Activated gamma-delta T cell treated with Interleukin-2 at 50 U/mL for 16 hours (primary cell): Measurements from ENCODE around the gene BMP2K.
"Not testable (repeated sequence)": the region's sequence is repeated elsewhere in the genome, so short reads cannot be mapped to it uniquely, and the experiment has no call there.

Source experiments
- DNase-seq: peaks from one replicate; pipeline ENCODE4 v3.0.0-alpha.2; 2020

Gene BMP2K

GRCh38 chr4:78864405-78865024, 88.4 kb downstream of the BMP2K start:
- peak; percentile 4 for DNase-seq

GRCh38 chr4:78865451-78865850, 89.3 kb downstream of the BMP2K start:
- no peak for DNase-seq

- DNase-seq = not testable (repeated sequence)
Observed at GRCh38 chr4:78868712-78869111, 92.6 kb downstream of the BMP2K start.

- DNase-seq = no peak
Observed at GRCh38 chr4:78870056-78870455, 93.9 kb downstream of the BMP2K start.

- DNase-seq = no peak
Observed at GRCh38 chr4:78876568-78877320, 100.6 kb downstream of the BMP2K start.

GRCh38 chr4:78878031-78878430, 101.9 kb downstream of the BMP2K start:
- DNase-seq = no peak

GRCh38 chr4:78880874-78881492, 104.8 kb downstream of the BMP2K start:
- no peak for DNase-seq

GRCh38 chr4:78885598-78885997, 109.4 kb downstream of the BMP2K start:
- no peak for DNase-seq

- no peak for DNase-seq
Observed at GRCh38 chr4:78889955-78890354, 113.8 kb downstream of the BMP2K start.

GRCh38 chr4:78899302-78899701, 123.2 kb downstream of the BMP2K start:
- no peak for DNase-seq

- no peak for DNase-seq
Observed at GRCh38 chr4:78901882-78902281, 125.7 kb downstream of the BMP2K start.

GRCh38 chr4:78902298-78902697, 126.1 kb downstream of the BMP2K start:
- DNase-seq = no peak

GRCh38 chr4:78904143-78904542, 128.0 kb downstream of the BMP2K start:
- no peak for DNase-seq

GRCh38 chr4:78907638-78908037, 131.5 kb downstream of the BMP2K start:
- no peak for DNase-seq

GRCh38 chr4:78908974-78909373, 132.8 kb downstream of the BMP2K start:
- not testable (repeated sequence) for DNase-seq

- no peak for DNase-seq
Observed at GRCh38 chr4:78910612-78911011, 134.5 kb downstream of the BMP2K start.

- no peak for DNase-seq
Observed at GRCh38 chr4:78922207-78922606, 146.1 kb downstream of the BMP2K start.

- no peak for DNase-seq
Observed at GRCh38 chr4:78923464-78924312, 147.5 kb downstream of the BMP2K start.

GRCh38 chr4:78926826-78927225, 150.7 kb downstream of the BMP2K start:
- no peak for DNase-seq

- no peak for DNase-seq
Observed at GRCh38 chr4:78928835-78929234, 152.7 kb downstream of the BMP2K start.

GRCh38 chr4:78930016-78930629, 154.0 kb downstream of the BMP2K start:
- DNase-seq = no peak

GRCh38 chr4:78936989-78937388, 160.8 kb downstream of the BMP2K start:
- DNase-seq = no peak

GRCh38 chr4:78937837-78938236, 161.7 kb downstream of the BMP2K start:
- no peak for DNase-seq
